Tibial artery (tissue), 4 donors: ENCODE measurements around the gene FBN2.

Experiments
- DNase-seq, 2 donors: peaks; one replicate each; pipeline ENCODE4 v3.0.0-alpha.2; 2019
- H3K27ac ChIP-seq, 2 donors: fragments of 200-600 bp; sonication (generic) in 1 of 2; 1 replicate in 1 of 2; 2 replicates in 1 of 2; pipeline ENCODE4 v1.5.1; 2018 to 2019; ENCODE audit warnings: mild to moderate bottlenecking in 1 of 2
- H3K27me3 ChIP-seq, 2 donors: fragments of 200-600 bp; sonication (generic) in 1 of 2; one replicate each; pipeline versions ENCODE4 v1.5.1 to v1.6.0; 2016 to 2019
- H3K36me3 ChIP-seq, 3 donors: fragments of 200-600 bp; sonication (generic) in 2 of 3; one replicate each; pipeline ENCODE4 v1.5.1; 2016 to 2019; ENCODE audit warnings: mild to moderate bottlenecking in 2 of 3
- H3K4me1 ChIP-seq, 4 donors: fragments of 200-600 bp; sonication (generic) in 2 of 4; 1 replicate in 3 of 4; 2 replicates in 1 of 4; pipeline ENCODE4 v1.5.1; 2016 to 2019
- H3K4me3 ChIP-seq, 2 donors: fragments of 200-600 bp; sonication (generic) in 1 of 2; 1 replicate in 1 of 2; 2 replicates in 1 of 2; pipeline ENCODE4 v1.5.1; 2018 to 2019; ENCODE audit warnings: mild to moderate bottlenecking in 2 of 2
- H3K9me3 ChIP-seq, 3 donors: fragments of 200-600 bp; sonication (generic) in 1 of 3; one replicate each; pipeline ENCODE4 v1.5.1; 2016 to 2019
- intact Hi-C: fragments of 100-400 bp; cut with DNase I; formaldehyde crosslinking; loops from one replicate; pipeline ENCODE4 v1.15.0; 2023; ENCODE audit warnings: low total_unique reads
- TF ChIP-seq, protein P1 (sequence below), 2 experiments: fragments of 200-600 bp in 1 of 2; fragments of 450-650 bp in 1 of 2; IDR thresholded peaks; one replicate each; pipeline ENCODE4 v1.5.1; 2017 to 2019; ENCODE audit warnings: antibody characterized with exemption in 2 of 2, mild to moderate bottlenecking in 1 of 2, moderate library complexity in 1 of 2

FBN2 gene

DNA sequence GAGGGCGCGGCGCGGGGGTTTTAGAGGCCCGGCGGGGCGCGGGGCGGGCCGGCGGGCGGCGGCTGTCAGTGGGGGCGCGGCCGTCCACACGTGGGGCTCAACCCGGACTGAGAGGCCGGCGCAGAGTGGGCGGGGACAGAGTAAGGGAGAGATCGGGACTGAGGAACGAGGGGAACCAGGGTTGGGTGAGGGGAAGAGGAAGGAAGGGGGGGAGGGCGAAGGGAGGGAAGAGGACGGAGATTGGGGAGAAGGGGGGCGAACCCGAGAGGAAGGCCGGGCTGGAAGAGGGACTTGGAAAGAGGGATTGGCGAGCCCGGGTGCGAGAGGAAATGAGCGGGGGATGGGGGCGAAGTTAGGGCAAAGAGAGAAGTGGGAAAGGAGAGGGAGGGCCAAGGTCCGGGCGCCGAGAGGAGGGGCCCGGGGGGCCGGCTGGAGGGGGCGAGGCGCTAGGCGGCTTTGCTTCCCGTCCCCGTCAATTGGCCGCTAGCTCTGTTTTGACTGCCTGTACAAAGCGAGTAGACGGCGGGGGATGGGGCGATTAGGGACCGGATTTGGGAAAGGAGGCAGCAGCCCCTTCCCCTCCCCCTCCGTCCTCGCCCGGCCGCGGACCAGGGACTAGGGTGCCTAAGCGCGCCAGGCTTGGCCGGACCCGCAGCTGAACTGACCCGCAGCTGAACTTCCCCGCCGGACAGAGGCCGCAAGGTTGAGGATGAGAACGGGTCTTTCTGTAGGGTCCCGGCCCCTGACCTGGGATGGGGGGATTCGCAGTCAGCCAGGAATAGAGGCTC lies 399 bp upstream of the FBN2 start:
- intact Hi-C loops = no loop called here
- peaks cover 0 to 28% of the 10 kb centered on the region in 2 donors for H3K27me3 ChIP-seq
- TF ChIP-seq, protein P1, sequence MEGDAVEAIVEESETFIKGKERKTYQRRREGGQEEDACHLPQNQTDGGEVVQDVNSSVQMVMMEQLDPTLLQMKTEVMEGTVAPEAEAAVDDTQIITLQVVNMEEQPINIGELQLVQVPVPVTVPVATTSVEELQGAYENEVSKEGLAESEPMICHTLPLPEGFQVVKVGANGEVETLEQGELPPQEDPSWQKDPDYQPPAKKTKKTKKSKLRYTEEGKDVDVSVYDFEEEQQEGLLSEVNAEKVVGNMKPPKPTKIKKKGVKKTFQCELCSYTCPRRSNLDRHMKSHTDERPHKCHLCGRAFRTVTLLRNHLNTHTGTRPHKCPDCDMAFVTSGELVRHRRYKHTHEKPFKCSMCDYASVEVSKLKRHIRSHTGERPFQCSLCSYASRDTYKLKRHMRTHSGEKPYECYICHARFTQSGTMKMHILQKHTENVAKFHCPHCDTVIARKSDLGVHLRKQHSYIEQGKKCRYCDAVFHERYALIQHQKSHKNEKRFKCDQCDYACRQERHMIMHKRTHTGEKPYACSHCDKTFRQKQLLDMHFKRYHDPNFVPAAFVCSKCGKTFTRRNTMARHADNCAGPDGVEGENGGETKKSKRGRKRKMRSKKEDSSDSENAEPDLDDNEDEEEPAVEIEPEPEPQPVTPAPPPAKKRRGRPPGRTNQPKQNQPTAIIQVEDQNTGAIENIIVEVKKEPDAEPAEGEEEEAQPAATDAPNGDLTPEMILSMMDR (IDR thresholded peaks at IDR 0.05) = no peak
- H3K9me3 ChIP-seq = no peaks in the 10 kb centered on the region
- peak overlapping the region in 1 of 2 donors; percentile 2 for H3K27ac ChIP-seq
- peaks cover 0 to 27% (median 20%) of the 10 kb centered on the region in 4 donors for H3K4me1 ChIP-seq
- peak; percentile 60 to 76 for DNase-seq
- H3K4me3 ChIP-seq = peak overlapping the region; percentile 44 to 60
- no peaks in the 10 kb centered on the region for H3K36me3 ChIP-seq

DNA sequence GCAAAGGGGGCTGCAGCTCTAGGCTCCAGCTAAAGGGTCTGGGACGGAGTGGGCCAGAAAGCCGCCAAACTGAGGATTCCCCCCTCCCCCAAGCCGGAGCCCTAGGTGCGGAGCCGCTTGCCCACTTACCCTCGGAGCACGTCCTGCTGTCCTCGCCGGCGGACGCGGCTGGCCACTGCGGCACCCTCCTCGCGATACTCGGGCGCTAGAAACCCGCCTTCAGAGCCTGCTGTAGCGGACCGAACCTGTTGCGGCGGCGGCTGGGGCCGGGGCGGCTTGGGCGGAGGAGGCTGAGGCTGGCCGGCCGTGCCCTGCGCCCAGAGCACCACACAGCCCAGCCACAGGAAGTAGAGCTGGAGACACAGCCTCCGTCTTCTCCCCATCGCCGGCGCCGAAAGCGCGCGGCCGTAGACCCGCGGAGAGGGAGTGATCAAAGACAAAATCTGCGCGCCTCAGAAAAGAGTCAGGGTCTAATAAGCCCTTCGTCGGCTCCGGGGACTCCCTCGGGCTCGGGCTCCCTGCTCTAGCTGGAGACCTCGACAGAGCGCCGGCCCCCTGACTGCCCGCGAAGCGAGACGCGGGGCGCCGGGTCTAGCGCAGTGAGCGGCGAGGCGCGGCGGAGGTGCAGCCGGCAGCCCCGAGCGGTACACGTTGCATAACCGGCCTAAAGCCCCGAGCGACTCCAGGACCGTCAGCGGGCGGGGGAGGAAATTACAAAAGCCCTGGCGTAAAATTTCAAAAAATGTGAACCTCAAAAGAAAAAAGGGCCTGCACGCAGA lies 635 bp downstream of the FBN2 start:
- intact Hi-C loops = no loop called here
- H3K27me3 ChIP-seq = peaks cover 0 to 28% of the 10 kb centered on the region in 2 donors
- H3K36me3 ChIP-seq = no peaks in the 10 kb centered on the region
- TF ChIP-seq, protein P1 (IDR thresholded peaks at IDR 0.05) = no peak
- peaks cover 0 to 27% (median 20%) of the 10 kb centered on the region in 4 donors for H3K4me1 ChIP-seq
- H3K4me3 ChIP-seq = peak overlapping the region; percentile 44 to 60
- H3K9me3 ChIP-seq = no peaks in the 10 kb centered on the region
- DNase-seq = peak; percentile 29 to 55
- H3K27ac ChIP-seq = peak overlapping the region in 1 of 2 donors; percentile 2

DNA sequence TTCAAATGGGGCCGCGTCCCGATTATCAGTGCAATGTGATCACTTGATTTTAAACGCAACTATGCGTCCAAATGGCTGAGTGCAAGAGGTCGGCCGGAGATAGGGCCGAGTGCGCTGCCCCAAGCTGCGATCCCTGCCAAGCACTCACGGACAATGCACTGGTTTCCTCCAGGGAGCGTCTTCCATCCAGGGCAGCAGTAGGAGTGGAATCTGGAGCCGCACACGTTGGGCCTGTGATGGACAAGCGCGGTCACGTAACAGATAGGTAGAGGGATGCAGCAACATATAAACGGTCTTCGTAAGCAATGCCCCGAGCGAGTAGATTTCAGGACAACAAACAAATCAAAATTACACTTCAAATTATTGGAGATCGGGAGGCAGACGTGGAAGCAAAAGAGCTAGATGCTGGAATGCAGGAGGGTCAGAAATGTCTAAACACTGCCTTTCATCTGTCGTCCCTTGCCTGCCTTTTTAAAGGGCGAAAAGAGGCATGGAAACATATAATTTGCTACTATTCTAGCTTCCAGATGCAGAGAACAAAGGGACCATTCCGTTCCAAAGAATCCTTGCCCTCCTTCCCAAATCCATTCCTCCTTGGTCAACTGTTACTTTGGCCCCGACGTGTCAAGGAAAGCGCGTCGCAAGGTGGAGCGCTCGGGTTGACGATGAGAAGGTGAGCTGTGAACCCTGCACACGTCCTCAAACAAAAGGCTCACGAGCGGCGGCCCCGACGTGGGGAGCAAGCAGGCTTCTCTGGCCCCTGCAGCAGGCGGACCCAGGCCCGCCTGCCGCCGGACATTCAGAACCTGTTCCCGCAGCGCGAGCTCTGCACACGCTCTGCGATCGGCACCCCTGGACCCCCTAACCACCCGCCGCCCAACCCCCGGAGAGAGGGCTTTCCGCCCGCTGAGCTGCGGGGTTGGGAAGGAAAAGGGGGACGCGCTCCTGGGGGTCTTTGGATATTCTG lies 1.5 kb downstream of the FBN2 start:
- H3K27me3 ChIP-seq = peaks cover 0 to 28% of the 10 kb centered on the region in 2 donors
- DNase-seq = no peak
- peak overlapping the region; percentile 44 to 60 for H3K4me3 ChIP-seq
- H3K9me3 ChIP-seq = no peaks in the 10 kb centered on the region
- intact Hi-C loops = no loop called here
- H3K36me3 ChIP-seq = no peaks in the 10 kb centered on the region
- TF ChIP-seq, protein P1 (IDR thresholded peaks at IDR 0.05) = no peak
- H3K27ac ChIP-seq = no peak overlapping the region
- H3K4me1 ChIP-seq = peaks cover 0 to 27% (median 20%) of the 10 kb centered on the region in 4 donors

DNA sequence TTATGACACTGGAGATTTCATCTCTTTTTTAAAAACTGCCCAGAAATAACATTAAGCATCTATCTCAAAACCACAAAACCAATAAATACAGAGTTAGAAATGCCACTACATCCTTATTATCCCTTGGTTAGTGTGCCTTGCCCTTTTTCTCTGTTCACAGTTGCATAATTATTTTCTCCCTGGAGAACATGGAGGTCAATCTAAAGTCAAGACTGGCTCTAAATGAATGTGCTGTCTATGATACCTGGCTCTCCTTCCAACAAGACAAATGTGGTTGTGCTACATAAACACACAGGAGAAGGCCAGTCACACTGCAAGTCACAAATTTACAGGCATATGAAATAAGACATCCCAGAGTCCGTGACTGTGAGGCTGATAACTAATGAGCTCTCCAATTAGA lies 2.8 kb downstream of the FBN2 start:
- intact Hi-C loops = no loop called here
- DNase-seq = no peak
- H3K36me3 ChIP-seq = no peaks in the 10 kb centered on the region
- no peak overlapping the region for H3K27ac ChIP-seq
- H3K4me1 ChIP-seq = peaks cover 0 to 27% (median 20%) of the 10 kb centered on the region in 4 donors
- peaks cover 0 to 28% of the 10 kb centered on the region in 2 donors for H3K27me3 ChIP-seq
- H3K4me3 ChIP-seq = no peak overlapping the region
- TF ChIP-seq, protein P1 (IDR thresholded peaks at IDR 0.05) = no peak
- no peaks in the 10 kb centered on the region for H3K9me3 ChIP-seq

DNA sequence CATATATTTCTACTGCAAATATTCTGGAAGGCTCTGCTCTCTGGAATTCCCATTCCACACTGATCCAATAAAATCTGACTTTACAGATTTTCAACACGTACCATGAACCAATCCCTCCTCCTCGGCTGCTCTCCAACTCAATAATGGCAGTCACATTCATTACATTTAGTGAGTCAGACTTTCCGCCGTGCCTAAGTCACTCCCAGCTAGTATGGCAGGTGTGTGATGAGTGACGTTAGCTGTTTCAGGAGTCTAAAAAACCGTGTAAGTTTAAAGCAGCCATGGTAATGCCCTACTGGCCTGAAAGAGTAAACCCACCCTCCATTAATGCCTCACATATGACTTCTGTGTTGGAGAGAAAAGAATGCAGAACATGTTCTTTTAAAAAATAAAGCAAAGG lies 3.3 kb downstream of the FBN2 start:
- Histone ChIP-seq H3K9me3 (no peaks in the 10 kb centered on the region), H3K4me3 (no peak overlapping the region), H3K27ac (no peak overlapping the region), H3K27me3 (peaks cover 0 to 28% of the 10 kb centered on the region in 2 donors), H3K36me3 (no peaks in the 10 kb centered on the region), H3K4me1 (peaks cover 0 to 27% (median 20%) of the 10 kb centered on the region in 4 donors)
- no peak for DNase-seq
- intact Hi-C loops = no loop called here
- TF ChIP-seq, protein P1 (IDR thresholded peaks at IDR 0.05) = no peak
